Motor neuron (in vitro differentiated cells): ENCODE measurements around the gene KCNK15. TPM values are rescaled to one million over a fixed set of nuclear protein-coding genes. Genes with fewer than 3 reads are reported as not detected.

Experiments
- ATAC-seq, 8 experiments: fragments of 200-7000 bp; cut with Tn5 transposase; replicated peaks in 6 of 8; 2 replicates each; pipeline ENCODE4 v1.8.0; 2021; ENCODE audit warnings: mild to moderate bottlenecking in 8 of 8, moderate library complexity in 8 of 8
- H3K27ac ChIP-seq, 2 donors: fragments of 250-450 bp; sonication (Bioruptor Pico); 2 replicates each; pipeline ENCODE4 v1.9.0; 2021; ENCODE audit warnings: antibody characterized with exemption in 2 of 2, mild to moderate bottlenecking in 2 of 2, moderate library complexity in 1 of 2
- H3K4me1 ChIP-seq, 2 donors: fragments of 250-450 bp; sonication (Bioruptor Pico); replicated peaks in 1 of 2; 2 replicates each; pipeline ENCODE4 v1.6.1; 2021; ENCODE audit warnings: antibody characterized with exemption in 2 of 2, mild to moderate bottlenecking in 2 of 2, moderate library complexity in 1 of 2
- H3K4me3 ChIP-seq, 5 donors: fragments of 250-450 bp; sonication (Bioruptor Pico); 2 replicates each; pipeline ENCODE4 v1.9.0; 2021; ENCODE audit warnings: antibody characterized with exemption in 5 of 5, mild to moderate bottlenecking in 5 of 5, moderate library complexity in 4 of 5
- WGBS, 10 experiments: fragments of 450-650 bp; shearing (Covaris generic); methylation state at CpG; one replicate each; pipeline ENCODE4 v1.0.0; 2022; 5-methylcytosine and 5-hydroxymethylcytosine counted together
- in situ Hi-C, 9 experiments: fragments of 400-800 bp; cut with MboI; loops; one replicate each; pipeline ENCODE4 v1.15.0; 2021; ENCODE audit warnings: low sequenced_read_pairs in 9 of 9, low pct_unique_long_range_greater_than_20kb in 2 of 9; ENCODE audit not compliant: unreplicated experiment in 9 of 9
- total RNA-seq, 8 experiments: library from RNA; unstranded; fragments of 300-600 nt; gene quantifications; 2 replicates each; pipeline versions ENCODE4 v1.2.3 to v1.2.4, GENCODE V29; 2022

KCNK15 gene
- total RNA-seq, 8 experiments from 2014 or later, result 0.13 to 2.2 (median 0.52) TPM

DNA sequence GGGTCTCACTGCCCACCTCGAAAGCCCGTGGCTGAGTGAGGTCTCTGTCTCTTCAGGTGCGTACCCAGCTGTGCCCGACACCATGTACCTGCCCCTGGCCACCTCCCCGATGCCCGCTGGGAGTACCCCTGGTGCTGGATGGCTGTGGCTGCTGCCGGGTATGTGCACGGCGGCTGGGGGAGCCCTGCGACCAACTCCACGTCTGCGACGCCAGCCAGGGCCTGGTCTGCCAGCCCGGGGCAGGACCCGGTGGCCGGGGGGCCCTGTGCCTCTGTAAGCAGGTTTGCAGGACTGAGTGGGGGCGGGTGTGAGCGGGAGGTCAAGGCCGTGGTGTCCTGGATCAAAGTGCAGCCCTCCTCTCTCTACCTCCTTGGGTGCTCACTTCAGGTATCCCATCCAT lies 25.8 kb upstream of the KCNK15 start:
- 83% methylated on average over 7 of the region's 19 CpGs; no CpG with 5 or more reads in 9 of the 10 experiments for WGBS, 10 experiments
- no peak overlapping the region for H3K27ac ChIP-seq
- no peak for ATAC-seq
- no peaks in the 10 kb centered on the region for H3K4me1 ChIP-seq
- in situ Hi-C loops, result loop anchor here in 1 of 9 experiments (5.0 kb wide), 1 partner anchor 33 kb away; no protein-coding TSS in a partner anchor
- no peak overlapping the region for H3K4me3 ChIP-seq

DNA sequence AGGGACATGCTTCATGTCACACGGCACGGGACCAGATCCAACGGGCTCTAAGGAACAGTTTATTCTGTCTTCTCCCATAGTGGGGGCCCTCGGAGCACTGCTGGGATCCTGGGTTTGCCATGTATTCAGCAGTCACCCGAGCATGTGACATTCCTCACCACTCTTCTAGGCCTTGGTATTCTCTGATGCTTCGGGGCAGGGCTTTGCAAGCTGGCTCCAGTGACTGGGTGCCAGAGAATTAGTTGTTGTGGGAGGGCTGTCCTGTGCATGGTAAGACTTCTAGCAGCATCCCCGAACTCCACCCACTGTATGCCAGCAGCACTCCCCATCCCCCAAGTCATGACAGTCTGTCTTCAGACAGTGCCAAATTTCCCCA lies 25.1 kb upstream of the KCNK15 start:
- WGBS, 10 experiments, result 0 to 66% (median 33%) methylated on average over 1 to 5 of the region's 7 CpGs; no CpG with 5 or more reads in 2 of the 10 experiments
- ATAC-seq, result peak; percentile 61 to 88 (median 67)
- H3K27ac ChIP-seq, result no peak overlapping the region
- H3K4me1 ChIP-seq, result no peaks in the 10 kb centered on the region
- in situ Hi-C loops, result loop anchor here in 1 of 9 experiments (5.0 kb wide), 1 partner anchor 33 kb away; no protein-coding TSS in a partner anchor
- no peak overlapping the region for H3K4me3 ChIP-seq

DNA sequence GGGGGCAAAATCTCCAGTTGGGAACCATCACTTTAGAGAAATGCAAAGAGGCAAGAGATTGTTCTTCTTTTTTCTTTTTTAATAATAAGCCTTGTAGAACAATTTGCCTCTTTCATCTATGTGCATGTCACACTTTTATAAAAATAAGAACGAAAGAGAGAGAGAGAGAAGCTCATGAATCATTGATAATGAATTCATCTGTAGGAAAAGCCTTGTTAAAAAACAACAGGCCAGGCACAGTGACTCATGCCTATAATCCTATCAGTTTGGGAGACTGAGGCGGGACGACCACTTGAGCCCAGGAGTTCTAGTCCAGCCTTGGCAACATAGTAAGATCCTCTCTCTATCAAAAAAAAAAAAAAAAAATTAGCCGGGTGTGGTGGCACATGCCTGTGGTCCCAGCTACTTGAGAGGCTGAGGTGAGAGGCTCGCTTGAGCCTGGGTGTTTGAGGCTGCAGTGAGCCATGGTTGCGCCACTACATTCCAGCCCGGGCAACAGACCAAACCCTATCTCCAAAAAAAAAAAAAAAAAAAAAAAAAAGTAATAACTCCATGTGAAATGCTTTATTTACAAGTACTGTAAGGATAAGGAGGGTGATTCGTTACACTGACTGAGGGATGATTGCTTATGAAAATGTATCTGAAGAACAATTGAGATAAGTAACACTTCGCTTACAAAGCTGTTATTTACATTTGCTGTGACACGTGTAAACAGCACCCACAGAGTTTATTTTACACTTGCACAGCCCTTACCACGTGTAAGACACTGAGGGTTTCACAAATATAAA lies 24.5 kb upstream of the KCNK15 start:
- no peak overlapping the region for H3K27ac ChIP-seq
- H3K4me3 ChIP-seq, result no peak overlapping the region
- in situ Hi-C loops, result loop anchor here in 1 of 9 experiments (5.0 kb wide), 1 partner anchor 34 kb away; no protein-coding TSS in a partner anchor
- peak in 3 of 8 experiments; percentile 25 to 70 (median 51) for ATAC-seq
- WGBS, 10 experiments, result 11 to 93% (median 66%) methylated on average over 2 to 11 of the region's 11 CpGs
- no peaks in the 10 kb centered on the region for H3K4me1 ChIP-seq

DNA sequence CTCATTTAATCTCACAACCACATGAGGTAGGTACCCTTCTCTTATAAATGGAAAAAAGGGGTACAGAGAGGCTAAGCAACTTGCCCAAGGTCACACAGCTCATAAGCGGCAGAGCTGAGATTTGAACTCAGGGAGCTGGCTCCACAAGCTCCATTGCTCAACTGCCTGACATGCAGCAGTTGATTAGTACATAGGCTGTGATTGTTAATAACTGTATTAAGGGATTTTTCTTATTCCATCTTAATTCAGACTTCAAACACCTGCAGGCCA lies 23.9 kb upstream of the KCNK15 start:
- WGBS, 10 experiments, result 78 to 100% (median 100%) methylated on average over 1 of the region's 1 CpG; no CpG with 5 or more reads in 7 of the 10 experiments
- Histone ChIP-seq H3K4me1 (no peaks in the 10 kb centered on the region), H3K27ac (no peak overlapping the region), H3K4me3 (no peak overlapping the region)
- in situ Hi-C loops, result loop anchor here in 1 of 9 experiments (5.0 kb wide), 1 partner anchor 34 kb away; no protein-coding TSS in a partner anchor
- ATAC-seq, result no peak

DNA sequence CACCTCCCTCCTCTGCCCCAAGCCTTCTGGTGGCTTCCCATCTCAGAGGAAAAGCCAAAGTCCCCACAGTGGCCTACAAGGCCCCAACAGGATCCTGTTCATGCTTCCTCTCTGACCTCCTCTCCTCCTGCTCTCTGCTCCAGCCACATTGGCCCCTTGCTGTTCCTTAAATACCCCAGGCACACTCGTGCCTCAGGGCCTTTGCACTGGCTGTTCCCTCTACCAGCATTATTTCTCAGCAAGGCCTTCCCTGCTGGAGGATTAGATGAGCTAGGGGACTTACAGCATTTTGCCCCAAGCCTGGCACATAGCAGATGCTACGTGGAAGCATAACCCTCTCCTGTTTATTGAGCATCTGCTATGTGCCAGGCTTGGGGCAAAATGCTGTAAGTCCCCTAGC lies 22.7 kb upstream of the KCNK15 start:
- in situ Hi-C loops, result loop anchor here in 1 of 9 experiments (5.0 kb wide), 1 partner anchor 36 kb away; no protein-coding TSS in a partner anchor
- WGBS, 10 experiments, result 60 to 100% (median 74%) methylated on average over 1 to 2 of the region's 2 CpGs; no CpG with 5 or more reads in 4 of the 10 experiments
- Histone ChIP-seq H3K4me3 (no peak overlapping the region), H3K27ac (no peak overlapping the region), H3K4me1 (no peaks in the 10 kb centered on the region)
- ATAC-seq, result no peak

DNA sequence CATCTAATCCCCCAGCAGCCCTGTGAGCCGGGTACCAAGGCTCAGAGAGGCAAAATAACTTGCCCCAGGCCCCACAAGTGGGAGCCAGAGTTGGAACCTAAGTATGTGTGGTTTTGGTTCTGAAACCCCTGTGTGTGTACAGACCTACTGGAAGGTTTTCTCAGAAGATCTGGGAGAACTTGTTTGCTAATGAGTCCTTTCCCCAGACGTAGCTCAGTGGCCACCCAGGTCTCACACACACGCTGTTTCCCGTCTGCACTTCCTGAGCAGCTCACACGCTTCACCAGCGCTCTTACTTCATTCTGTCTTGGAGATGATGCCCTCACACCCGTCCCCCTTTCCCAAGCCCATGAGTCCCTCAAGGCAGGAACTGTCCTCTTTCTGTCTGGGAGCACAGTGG lies 22.3 kb upstream of the KCNK15 start:
- ATAC-seq, result no peak
- no peak overlapping the region for H3K27ac ChIP-seq
- H3K4me3 ChIP-seq, result no peak overlapping the region
- no peaks in the 10 kb centered on the region for H3K4me1 ChIP-seq
- in situ Hi-C loops, result loop anchor here in 1 of 9 experiments (5.0 kb wide), 1 partner anchor 36 kb away; no protein-coding TSS in a partner anchor
- WGBS, 10 experiments, result 62 to 100% (median 76%) methylated on average over 1 to 7 of the region's 7 CpGs; no CpG with 5 or more reads in 6 of the 10 experiments

DNA sequence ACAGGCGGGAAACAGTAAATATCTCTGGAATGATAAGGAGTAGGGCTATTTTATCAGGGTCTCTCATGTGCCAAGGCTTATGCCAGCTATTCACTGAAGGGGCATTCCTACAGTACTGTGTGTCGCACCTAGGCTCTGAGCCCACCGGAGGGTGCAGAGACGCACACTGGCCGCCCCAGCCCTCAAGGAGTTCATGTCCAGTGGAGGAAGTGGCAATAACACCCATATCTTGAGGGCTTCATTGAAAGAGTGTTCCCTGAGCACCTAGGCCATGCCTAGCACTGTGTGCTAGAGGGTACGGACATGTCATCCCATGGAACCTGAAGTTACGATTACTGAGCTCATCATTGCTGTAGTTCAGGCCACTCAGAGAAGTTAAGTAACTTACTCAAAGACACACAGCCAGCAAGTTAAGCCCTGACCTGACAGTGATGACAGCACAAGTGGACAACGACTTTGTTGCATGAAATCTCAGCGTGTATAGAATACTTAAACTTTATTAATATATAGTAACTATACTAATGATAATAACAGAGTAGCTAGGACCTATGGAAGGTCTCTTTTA lies 21.8 kb upstream of the KCNK15 start:
- H3K27ac ChIP-seq, result no peak overlapping the region
- in situ Hi-C loops, result loop anchor here in 1 of 9 experiments (5.0 kb wide), 1 partner anchor 37 kb away; no protein-coding TSS in a partner anchor
- H3K4me3 ChIP-seq, result no peak overlapping the region
- 50 to 93% (median 82%) methylated on average over 1 to 8 of the region's 9 CpGs; no CpG with 5 or more reads in 2 of the 10 experiments for WGBS, 10 experiments
- no peak for ATAC-seq
- peaks cover 3 to 5% of the 10 kb centered on the region in 2 donors for H3K4me1 ChIP-seq

DNA sequence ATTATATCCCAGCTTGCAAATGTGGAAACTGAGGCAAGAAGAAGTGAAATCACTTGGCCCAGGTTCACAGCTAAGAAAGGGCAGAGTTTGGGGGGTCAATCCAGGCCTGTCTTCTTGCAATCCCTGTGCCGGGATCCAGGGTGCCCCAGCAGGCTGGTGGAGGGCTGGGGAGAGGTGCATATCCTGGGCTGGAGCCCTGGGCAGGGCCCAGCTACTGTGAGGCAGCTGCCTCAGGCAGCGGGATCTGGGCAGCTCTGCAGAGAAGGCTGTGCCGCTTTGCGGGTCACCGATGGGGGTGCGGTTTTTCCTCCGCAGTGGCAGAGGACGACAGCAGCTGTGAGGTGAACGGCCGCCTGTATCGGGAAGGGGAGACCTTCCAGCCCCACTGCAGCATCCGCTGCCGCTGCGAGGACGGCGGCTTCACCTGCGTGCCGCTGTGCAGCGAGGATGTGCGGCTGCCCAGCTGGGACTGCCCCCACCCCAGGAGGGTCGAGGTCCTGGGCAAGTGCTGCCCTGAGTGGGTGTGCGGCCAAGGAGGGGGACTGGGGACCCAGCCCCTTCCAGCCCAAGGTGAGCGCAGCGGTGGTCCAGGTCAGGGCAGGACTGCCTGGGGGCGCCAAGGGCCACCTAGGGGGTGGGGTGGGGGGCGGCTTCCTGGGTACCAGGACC lies 21.1 kb upstream of the KCNK15 start:
- WGBS, 10 experiments, result 70 to 100% (median 89%) methylated on average over 1 to 14 of the region's 26 CpGs; no CpG with 5 or more reads in 5 of the 10 experiments
- Histone ChIP-seq H3K27ac (no peak overlapping the region), H3K4me3 (no peak overlapping the region), H3K4me1 (peaks cover 4 to 7% of the 10 kb centered on the region in 2 donors)
- ATAC-seq, result no peak
- in situ Hi-C loops, result loop anchor here in 2 of 9 experiments (5.0 to 25.0 kb wide), 2 partner anchors 37 to 138 kb away; no protein-coding TSS in a partner anchor

DNA sequence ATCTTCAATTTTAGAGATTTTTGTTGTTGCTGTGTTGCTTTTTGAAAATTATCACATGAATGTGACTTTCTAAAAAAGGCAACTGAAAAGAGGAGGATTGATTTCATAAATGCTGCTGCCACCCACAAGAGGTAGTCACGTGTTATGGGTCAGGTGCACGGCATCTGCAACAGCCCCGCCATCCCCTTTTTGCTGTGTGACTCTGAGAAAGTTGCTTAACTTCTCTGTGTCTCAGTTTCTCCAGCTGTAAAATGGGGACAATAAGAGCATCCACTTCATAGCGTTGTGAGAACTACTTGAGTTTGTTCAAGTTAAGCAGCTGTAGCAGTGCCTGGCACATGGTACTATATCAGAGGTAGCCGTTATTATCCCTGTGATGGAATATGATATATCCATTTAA lies 19.8 kb upstream of the KCNK15 start:
- Histone ChIP-seq H3K4me3 (no peak overlapping the region), H3K4me1 (peaks cover 4 to 7% of the 10 kb centered on the region in 2 donors), H3K27ac (no peak overlapping the region)
- 40 to 100% (median 82%) methylated on average over 1 to 5 of the region's 5 CpGs; no CpG with 5 or more reads in 1 of the 10 experiments for WGBS, 10 experiments
- ATAC-seq, result no peak
- in situ Hi-C loops, result loop anchor here in 1 of 9 experiments (25.0 kb wide), 1 partner anchor 136 kb away; no protein-coding TSS in a partner anchor

DNA sequence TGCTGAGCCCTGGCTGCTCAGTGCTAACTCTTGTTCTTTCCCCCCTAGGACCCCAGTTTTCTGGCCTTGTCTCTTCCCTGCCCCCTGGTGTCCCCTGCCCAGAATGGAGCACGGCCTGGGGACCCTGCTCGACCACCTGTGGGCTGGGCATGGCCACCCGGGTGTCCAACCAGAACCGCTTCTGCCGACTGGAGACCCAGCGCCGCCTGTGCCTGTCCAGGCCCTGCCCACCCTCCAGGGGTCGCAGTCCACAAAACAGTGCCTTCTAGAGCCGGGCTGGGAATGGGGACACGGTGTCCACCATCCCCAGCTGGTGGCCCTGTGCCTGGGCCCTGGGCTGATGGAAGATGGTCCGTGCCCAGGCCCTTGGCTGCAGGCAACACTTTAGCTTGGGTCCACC lies 18.6 kb upstream of the KCNK15 start:
- WGBS, 10 experiments, result 65 to 100% methylated on average over 2 to 5 of the region's 11 CpGs; no CpG with 5 or more reads in 8 of the 10 experiments

DNA sequence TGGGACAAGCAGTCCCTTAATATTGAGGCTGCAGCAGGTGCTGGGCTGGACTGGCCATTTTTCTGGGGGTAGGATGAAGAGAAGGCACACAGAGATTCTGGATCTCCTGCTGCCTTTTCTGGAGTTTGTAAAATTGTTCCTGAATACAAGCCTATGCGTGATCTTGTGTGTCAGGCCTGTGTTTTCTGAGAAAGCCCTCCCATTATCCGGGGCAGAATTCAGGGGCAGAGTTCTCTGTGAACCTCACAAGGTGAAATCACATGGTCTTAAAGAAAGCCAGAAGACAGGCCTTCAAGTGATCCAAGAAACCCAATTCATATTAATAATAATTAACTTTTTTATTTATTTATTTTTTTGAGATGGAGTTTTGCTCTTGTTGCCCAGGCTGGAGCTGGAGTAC lies 18.0 kb upstream of the KCNK15 start:
- ATAC-seq, result no peak
- 42 to 100% (median 92%) methylated on average over 1 to 2 of the region's 2 CpGs; no CpG with 5 or more reads in 5 of the 10 experiments for WGBS, 10 experiments
- peaks cover 4 to 7% of the 10 kb centered on the region in 2 donors for H3K4me1 ChIP-seq
- in situ Hi-C loops, result loop anchor here in 1 of 9 experiments (25.0 kb wide), 1 partner anchor 135 kb away; no protein-coding TSS in a partner anchor
- no peak overlapping the region for H3K27ac ChIP-seq
- H3K4me3 ChIP-seq, result no peak overlapping the region

More for the DNA sequence above, 18.6 kb upstream of the KCNK15 start:
- no peak overlapping the region for H3K27ac ChIP-seq
- peaks cover 4 to 7% of the 10 kb centered on the region in 2 donors for H3K4me1 ChIP-seq
- no peak overlapping the region for H3K4me3 ChIP-seq
- no peak for ATAC-seq
- in situ Hi-C loops, result loop anchor here in 1 of 9 experiments (25.0 kb wide), 1 partner anchor 135 kb away; no protein-coding TSS in a partner anchor

DNA sequence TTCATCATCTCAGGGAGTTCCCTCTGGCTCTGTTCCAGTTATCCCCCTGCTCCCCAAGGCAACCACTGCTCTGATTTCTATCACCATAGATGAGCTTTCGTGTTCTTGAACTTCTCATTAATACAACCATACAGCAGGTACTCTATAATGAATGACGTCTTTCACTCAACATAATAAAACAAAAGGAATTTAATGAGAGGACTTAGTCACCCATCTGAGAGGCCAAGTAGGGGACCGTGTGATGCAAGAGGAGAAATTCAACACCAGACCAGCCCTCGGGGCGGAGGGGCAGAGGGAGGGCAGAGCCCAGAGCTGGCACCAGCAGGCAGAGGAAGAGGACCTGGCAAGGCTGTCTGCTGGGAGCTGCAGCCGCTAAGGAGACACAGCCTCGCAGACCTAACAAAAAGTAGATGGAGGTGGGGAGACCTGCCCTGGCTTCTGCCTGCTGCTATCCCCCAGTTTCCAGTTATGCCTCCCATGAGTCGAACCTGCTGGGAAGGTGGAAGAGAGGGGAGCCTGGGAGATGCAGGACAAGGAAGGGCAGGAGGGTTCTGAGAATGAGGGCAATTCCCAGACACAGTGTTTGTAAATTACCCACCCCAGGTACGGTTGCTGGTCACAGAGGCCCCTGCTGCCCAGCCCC lies 16.7 kb upstream of the KCNK15 start:
- in situ Hi-C loops, result loop anchor here in 1 of 9 experiments (25.0 kb wide), 1 partner anchor 133 kb away; no protein-coding TSS in a partner anchor
- Histone ChIP-seq H3K27ac (no peak overlapping the region), H3K4me1 (peaks cover 4 to 12% of the 10 kb centered on the region in 2 donors), H3K4me3 (no peak overlapping the region)
- 0 to 44% (median 12%) methylated on average over 2 to 7 of the region's 9 CpGs; no CpG with 5 or more reads in 2 of the 10 experiments for WGBS, 10 experiments
- ATAC-seq, result peak; percentile 63 to 94 (median 90)
